HG03045 (cell line): ENCODE data around the gene KIF1B.
"Not testable (repeated sequence)": the region's sequence is repeated elsewhere in the genome, so short reads cannot be mapped to it uniquely, and the experiment has no call there.

Experiments
- ATAC-seq: cut with Tn5 transposase; IDR thresholded peaks from one replicate; pipeline ENCODE4 v1.9.1; 2021; ENCODE audit warnings: mild to moderate bottlenecking, moderate library complexity; ENCODE audit not compliant: unreplicated experiment

KIF1B gene

GRCh38 chr1:10229903-10230302, 19.5 kb downstream of the KIF1B start:
- ATAC-seq: no peak

GRCh38 chr1:10232163-10232562, 21.8 kb downstream of the KIF1B start:
- no peak for ATAC-seq

GRCh38 chr1:10236405-10237156, 26.2 kb downstream of the KIF1B start:
- ATAC-seq: no peak

- ATAC-seq: no peak
These were observed 26.8 kb downstream of the KIF1B start for GRCh38 chr1:10237157-10237539.

GRCh38 chr1:10242135-10242534, 31.8 kb downstream of the KIF1B start:
- ATAC-seq: no peak

- ATAC-seq: no peak
These were observed 32.4 kb downstream of the KIF1B start for GRCh38 chr1:10242811-10243210.

- ATAC-seq: no peak
These were observed 35.3 kb downstream of the KIF1B start for GRCh38 chr1:10245674-10246073.

- ATAC-seq: no peak
These were observed 39.6 kb downstream of the KIF1B start for GRCh38 chr1:10249808-10250457.

- no peak for ATAC-seq
These were observed 40.3 kb downstream of the KIF1B start for GRCh38 chr1:10250663-10251062.

- ATAC-seq: not testable (repeated sequence)
These were observed 41.1 kb downstream of the KIF1B start for GRCh38 chr1:10251325-10252108.

- no peak for ATAC-seq
These were observed 42.1 kb downstream of the KIF1B start for GRCh38 chr1:10252508-10252907.

GRCh38 chr1:10253149-10253548, 42.8 kb downstream of the KIF1B start:
- no peak for ATAC-seq

GRCh38 chr1:10253755-10254154, 43.4 kb downstream of the KIF1B start:
- ATAC-seq: no peak

GRCh38 chr1:10257851-10258250, 47.5 kb downstream of the KIF1B start:
- ATAC-seq: no peak

- not testable (repeated sequence) for ATAC-seq
These were observed 49.2 kb downstream of the KIF1B start for GRCh38 chr1:10259547-10259946.

GRCh38 chr1:10263450-10264082, 53.2 kb downstream of the KIF1B start:
- ATAC-seq: no peak

GRCh38 chr1:10265027-10265426, 54.7 kb downstream of the KIF1B start:
- no peak for ATAC-seq

- no peak for ATAC-seq
These were observed 55.5 kb downstream of the KIF1B start for GRCh38 chr1:10265900-10266299.

GRCh38 chr1:10267319-10267718, 56.9 kb downstream of the KIF1B start:
- no peak for ATAC-seq

GRCh38 chr1:10267921-10268320, 57.6 kb downstream of the KIF1B start:
- no peak for ATAC-seq

- no peak for ATAC-seq
These were observed 60.7 kb downstream of the KIF1B start for GRCh38 chr1:10271090-10271489.
